Caki2 (cell line): Measurements from ENCODE around the gene PTPN9. TPM values are rescaled to one million over a fixed set of nuclear protein-coding genes. Genes with fewer than 3 reads are reported as not detected.
"Not testable (repeated sequence)": the region's sequence is repeated elsewhere in the genome, so short reads cannot be mapped to it uniquely, and the experiment has no call there.

Source experiments
- DNase-seq: peaks from one replicate; pipeline ENCODE4 v3.0.0-alpha.2; 2015; ENCODE audit warnings: low read depth
- in situ Hi-C: cut with HindIII; loops from 2 replicates; pipeline ENCODE4 v1.10.0; 2016; ENCODE audit warnings: low sequenced_read_pairs, low pct_unique_long_range_greater_than_20kb, mixed read lengths
- total RNA-seq: library from RNA; depleted of rRNA; stranded (reverse); fragments of >200 nt; shearing (Covaris generic); gene quantifications from 2 replicates; pipeline ENCODE4 v1.2.3, GENCODE V29; 2014; ENCODE audit warnings: low replicate concordance

PTPN9 gene
- total RNA-seq, 1 experiment from 2014 or later = 18.1 TPM

- peak; percentile 9 for DNase-seq
- in situ Hi-C loops = no loop called here
These were observed 34.8 kb downstream of the PTPN9 start for GRCh38 chr15:75544359-75544758.

- in situ Hi-C loops = not testable (repeated sequence)
- peak; percentile 65 for DNase-seq
These were observed 36.1 kb downstream of the PTPN9 start for GRCh38 chr15:75542949-75543545.

GRCh38 chr15:75542386-75542797, 36.7 kb downstream of the PTPN9 start:
- peak; percentile 70 for DNase-seq

GRCh38 chr15:75538376-75538775, 40.7 kb downstream of the PTPN9 start:
- in situ Hi-C loops = no loop called here
- no peak for DNase-seq

More at GRCh38 chr15:75542386-75542797, 36.7 kb downstream of the PTPN9 start:
- in situ Hi-C loops = no loop called here

- DNase-seq = no peak
- in situ Hi-C loops = no loop called here
These were observed 45.2 kb downstream of the PTPN9 start for GRCh38 chr15:75533945-75534344.

- in situ Hi-C loops = no loop called here
- DNase-seq = peak; percentile 76
These were observed 46.5 kb downstream of the PTPN9 start for GRCh38 chr15:75532413-75533250.

DNA sequence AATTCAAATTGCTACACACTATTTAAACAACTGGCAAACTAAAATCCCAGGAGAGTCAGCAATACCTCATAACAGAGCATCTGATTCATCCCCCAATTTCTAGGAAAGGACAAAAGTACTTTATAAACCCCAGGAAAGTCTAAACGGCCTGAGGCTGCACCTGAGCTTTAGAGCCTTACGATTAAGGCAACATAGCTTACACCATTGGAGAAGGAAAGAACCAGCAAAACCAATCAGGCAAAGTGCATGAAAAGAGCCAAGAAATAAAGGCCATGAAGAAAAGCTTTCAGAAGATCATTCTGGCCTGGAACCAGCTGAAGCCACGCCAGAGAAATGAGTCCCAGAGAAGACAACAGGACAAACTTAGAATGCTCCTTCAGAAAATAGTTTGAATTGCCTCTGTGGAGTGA, 48.1 kb downstream of the PTPN9 start:
- in situ Hi-C loops = no loop called here
- DNase-seq = no peak

DNA sequence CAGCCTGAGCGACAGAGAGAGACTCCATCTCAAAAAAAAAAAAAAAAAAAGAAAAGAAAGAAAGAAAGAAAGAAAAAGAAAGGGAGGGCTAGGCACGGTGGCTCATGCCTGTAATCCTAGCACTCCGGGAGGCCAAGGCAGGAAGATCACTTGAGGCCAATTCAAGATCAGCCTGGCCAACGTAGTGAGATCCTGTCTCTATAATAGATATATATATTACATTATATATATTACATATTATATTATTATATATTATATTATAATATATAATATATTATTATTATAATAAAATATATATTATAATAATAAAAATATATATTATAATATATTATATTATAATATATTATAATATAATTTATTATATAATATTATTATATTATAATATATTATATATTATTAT, 48.9 kb downstream of the PTPN9 start:
- no peak for DNase-seq
- in situ Hi-C loops = no loop called here

DNA sequence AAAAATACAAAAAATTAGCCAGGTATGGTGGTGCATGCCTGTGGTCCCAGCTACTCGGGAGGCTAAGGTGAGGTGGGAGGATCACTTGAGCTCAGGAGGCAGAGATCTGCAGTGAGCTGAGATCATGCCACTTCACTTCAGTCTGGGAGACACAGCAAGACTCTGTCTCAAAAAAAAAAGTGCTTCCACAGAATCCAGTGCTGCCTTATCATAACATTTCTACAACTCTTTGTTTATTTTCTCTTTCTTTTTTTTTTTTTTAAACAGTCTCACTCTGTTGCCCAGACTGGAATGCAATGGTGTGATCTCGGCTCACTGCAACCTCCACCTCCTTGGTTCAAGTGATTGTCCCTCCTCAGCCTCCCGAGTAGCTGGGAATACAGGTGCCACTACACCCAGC, 53.4 kb downstream of the PTPN9 start:
- in situ Hi-C loops = not testable (repeated sequence)

DNA sequence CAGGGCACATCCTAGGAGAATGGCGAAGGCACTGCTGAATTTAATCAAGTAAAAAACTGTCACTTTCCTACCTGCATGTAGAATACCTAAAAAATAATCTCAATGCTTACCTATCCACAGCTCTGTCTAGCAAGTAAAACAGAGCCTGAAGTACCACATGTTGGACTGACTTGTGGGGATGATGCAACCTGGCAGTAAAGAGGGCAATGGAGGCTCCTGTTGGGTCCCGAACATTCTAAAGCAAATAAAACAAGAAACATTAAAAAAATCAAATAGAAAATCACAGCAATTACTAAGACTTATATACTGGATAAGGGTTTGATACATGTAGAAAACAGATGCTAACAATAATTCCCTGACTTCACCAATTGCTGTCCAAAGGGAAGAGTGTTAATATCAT, 56.1 kb downstream of the PTPN9 start:
- in situ Hi-C loops = no loop called here
- DNase-seq = no peak

More for the DNA sequence above, 53.4 kb downstream of the PTPN9 start:
- peak; percentile 70 for DNase-seq

DNA sequence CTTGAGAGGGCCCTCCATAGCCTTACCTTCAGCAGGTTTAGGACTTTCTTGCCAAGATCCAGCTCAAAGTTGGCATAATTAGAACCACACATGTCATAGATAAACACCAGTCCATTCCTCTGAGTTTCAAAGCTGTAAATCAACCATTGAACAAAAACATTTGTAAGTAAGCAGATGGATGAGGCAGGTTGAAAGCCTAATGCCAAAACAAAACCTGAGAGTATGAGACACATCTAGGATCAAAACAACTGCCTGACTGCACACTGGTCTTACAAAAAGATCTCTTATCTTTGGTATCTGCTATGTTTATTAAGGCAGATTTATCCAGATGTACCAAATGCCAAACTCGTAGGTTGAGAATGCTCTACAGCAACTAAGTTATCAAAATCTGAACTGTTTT, 61.9 kb downstream of the PTPN9 start:
- DNase-seq = no peak
- in situ Hi-C loops = no loop called here

GRCh38 chr15:75508840-75509532, 70.1 kb downstream of the PTPN9 start:
- in situ Hi-C loops = no loop called here
- DNase-seq = peak; percentile 35

GRCh38 chr15:75502360-75502759, 76.8 kb downstream of the PTPN9 start:
- no peak for DNase-seq
- in situ Hi-C loops = no loop called here

DNA sequence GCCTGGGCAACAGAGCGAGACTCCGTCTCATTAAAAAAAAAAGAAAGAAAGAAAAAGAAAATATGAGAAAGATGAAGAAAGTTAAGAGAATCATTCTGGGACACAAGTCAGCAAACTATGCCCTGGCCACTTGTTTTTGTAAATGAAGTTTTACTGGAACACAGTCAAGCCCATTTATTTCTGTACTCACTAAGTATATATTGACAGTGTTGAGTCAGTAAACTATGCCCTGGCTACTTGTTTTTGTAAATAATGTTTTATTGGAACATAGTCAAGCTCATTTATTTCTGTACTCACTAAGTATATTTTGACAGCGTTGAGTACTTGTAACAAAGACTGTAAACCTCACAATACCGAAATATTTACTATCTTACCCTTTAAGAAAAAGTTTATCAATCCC, 85.4 kb downstream of the PTPN9 start:
- no peak for DNase-seq
- in situ Hi-C loops = no loop called here

- no peak for DNase-seq
- in situ Hi-C loops = no loop called here
These were observed 95.2 kb downstream of the PTPN9 start for GRCh38 chr15:75483961-75484360.

DNA sequence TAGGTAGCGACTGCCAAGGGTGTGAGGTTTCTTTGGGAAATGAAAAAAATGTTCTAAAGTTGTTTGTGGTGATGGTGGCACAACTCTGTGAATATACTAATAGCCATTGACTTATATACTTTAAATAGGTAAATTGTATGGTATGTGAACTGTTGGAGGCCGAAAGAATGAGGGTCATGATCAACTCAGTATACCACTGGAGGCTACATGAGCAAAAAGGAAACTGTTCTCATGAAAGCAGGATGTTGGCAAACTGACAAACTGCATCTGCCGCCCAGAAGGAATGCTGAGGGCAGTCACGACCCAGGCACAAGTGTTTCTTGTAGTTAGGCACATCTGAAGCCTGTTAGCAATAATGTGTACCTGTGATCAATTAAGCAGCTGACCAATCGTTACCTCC, 95.6 kb downstream of the PTPN9 start:
- in situ Hi-C loops, DNase-seq: not testable (repeated sequence)

GRCh38 chr15:75483106-75483505, 96.0 kb downstream of the PTPN9 start:
- DNase-seq = no peak
- in situ Hi-C loops = no loop called here

DNA sequence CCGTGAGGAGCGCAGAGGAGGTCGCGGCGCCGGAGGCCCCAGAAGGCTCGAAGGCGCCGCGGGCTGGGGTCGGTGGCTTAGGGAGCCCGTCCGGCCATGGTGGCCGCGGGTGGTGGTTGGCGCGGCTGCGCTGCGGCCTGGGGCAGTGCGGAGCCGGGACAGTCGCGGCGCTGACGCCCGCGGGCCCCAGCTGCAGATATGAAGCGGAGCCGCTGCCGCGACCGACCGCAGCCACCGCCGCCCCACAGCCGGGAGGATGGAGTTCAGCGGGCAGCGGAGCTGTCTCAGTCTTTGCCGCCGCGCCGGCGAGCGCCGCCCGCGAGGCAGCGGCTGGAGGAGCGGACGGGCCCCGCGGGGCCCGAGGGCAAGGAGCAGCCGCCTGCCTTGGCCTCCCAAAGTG, 98.7 kb downstream of the PTPN9 start:
- DNase-seq, in situ Hi-C loops: not testable (repeated sequence)

DNA sequence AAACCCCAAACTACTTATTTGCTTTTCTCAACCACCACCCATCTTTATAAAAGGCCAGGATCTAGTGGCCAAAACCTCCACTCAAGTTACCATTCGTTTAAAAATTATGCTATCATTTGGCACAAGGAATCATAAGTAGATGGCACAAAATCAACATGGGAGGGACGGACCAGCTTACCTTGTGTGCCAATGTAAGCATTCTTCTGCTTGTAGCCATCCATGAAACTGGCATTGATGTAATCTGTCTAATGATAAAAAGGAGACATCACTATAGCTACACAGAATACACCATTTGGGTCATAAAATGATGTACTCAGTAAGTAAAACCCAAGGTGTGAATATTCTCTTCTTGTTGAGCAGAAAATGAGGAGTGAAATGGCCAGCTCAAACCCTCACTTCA, 99.4 kb downstream of the PTPN9 start:
- DNase-seq = no peak
- in situ Hi-C loops = no loop called here
